ENCODE data around the gene RASAL2.
A peak's percentile ranks its signal among the peaks of the same experiment; 100 is the strongest.
"Not testable (repeated sequence)": the region's sequence is repeated elsewhere in the genome, so short reads cannot be mapped to it uniquely, and the experiment has no call there.

Gene RASAL2

GRCh38 chr1:178120520-178121052 is 26.7 kb downstream of the RASAL2 start:
- not testable (repeated sequence) for DNase-seq

DNA sequence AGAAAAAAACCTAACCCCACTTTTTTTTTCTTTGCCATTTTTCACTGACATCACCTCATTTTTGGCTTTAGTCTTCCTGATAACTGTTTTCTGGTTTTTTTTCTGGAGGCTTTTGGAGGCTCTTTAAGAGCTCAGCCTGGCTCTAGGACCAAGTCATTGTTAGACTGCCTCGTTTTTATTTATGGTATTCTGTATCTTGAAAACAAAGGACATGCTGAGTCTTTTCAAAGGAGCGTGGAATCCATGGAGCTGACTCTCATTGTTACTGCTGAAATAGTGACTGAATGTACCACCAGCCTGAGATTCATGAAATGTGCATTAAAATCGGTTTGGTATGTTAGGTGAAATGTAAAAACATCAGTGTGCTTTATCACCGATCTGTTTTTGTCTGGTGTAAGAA is 28.0 kb downstream of the RASAL2 start:
- DNase-seq, result no peak

GRCh38 chr1:178122283-178122682 is 28.4 kb downstream of the RASAL2 start:
- DNase-seq, result no peak

DNA sequence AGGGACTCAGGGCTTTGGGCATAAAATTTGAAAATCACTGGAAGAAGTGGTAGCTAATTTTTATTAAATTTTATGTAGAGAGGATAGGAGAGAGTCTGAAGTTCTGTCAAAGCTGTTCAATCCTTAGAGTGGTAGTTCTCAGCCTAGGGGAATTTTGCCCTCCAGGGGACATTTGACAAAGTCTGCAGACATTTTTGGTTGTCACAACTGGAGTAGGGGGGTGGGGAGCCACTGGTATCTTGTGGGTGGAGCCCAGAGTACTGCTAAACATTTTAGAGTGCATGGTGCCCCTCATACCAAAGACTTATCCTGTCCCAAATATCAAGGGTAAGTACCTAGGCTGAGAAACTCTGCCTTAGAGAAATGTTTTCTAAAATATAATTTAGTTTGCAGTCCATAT is 30.2 kb downstream of the RASAL2 start:
- no peak for DNase-seq

GRCh38 chr1:178126261-178126660 is 32.4 kb downstream of the RASAL2 start:
- DNase-seq, result no peak

GRCh38 chr1:178126741-178127185 is 32.9 kb downstream of the RASAL2 start:
- DNase-seq, result peak; percentile 14

- DNase-seq, result no peak
These were observed 33.7 kb downstream of the RASAL2 start for GRCh38 chr1:178127482-178128191.

DNA sequence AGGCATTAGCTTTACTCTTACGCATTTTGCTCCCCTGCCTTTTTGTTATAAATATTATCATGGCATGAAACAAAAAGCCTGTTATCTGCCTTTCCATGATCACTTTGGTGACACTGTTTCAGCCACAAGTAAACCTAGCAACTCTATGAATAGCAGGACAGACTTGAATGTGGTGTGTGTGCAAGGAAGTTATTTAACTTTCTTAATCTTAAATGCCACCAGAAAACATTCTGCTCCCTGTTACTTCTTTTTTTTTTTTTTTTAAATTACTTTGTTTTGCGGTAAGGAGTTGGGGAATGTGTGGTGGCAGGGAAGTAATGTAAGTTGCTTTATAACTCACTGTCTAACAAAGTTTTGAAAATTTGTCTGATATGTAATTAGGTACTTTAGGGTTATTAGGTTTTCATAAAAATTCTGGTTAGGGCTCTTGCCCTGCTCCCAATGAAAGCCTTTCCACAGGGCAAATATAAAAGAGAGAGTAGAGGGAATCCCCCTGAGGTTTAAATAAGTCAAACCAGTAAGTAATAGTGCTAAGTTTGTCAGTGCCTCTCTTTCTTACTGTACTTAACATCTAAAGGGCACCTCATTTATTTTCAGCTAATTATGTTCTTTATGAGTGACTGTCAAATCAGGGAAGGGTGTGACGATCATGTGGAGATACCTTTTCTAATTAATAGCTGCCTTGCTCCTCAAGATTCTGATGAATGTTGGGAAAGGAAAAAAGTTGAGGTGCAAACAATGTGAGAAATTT is 39.5 kb downstream of the RASAL2 start:
- peak; percentile 65 for DNase-seq

- peak; percentile 84 for DNase-seq
These were observed 40.2 kb downstream of the RASAL2 start for GRCh38 chr1:178134061-178134460.

DNA sequence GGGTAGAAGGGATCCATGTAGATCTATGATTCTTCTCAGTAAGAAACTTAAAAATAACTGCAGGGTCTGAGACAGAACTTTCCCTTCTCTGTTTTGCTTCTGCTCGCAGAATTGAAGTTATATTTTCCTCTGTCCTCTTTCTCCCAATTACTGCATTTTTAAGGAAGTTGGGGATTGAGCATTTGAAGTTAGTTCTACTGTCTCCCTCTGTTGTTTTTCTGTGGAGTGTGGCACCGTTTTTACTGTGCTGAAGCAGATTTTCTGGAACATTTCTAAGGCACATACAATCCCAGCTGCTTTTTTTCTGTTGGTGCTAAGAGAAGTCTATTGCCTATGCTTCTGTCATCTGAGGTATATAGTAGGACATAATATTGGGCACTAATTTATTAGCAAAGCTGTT is 43.3 kb downstream of the RASAL2 start:
- no peak for DNase-seq

DNA sequence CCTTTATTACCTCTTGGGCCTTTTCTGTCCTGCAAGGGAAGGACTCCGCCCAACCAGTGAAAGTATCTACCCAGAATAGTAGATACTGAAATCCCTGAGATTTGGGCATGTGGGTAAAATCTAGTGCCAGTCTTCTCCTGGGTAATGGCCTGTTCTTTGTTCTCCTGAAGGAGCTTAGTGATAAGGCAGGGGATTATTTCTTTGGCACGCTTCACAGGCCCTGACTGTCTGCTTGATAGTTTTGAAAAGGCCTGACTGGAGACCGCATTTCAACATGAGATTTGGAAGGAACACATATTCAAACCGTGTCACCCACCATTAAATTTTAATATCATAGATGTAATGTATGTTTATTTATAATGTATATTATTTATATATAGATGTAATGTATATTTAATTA is 48.9 kb downstream of the RASAL2 start:
- DNase-seq, result no peak

DNA sequence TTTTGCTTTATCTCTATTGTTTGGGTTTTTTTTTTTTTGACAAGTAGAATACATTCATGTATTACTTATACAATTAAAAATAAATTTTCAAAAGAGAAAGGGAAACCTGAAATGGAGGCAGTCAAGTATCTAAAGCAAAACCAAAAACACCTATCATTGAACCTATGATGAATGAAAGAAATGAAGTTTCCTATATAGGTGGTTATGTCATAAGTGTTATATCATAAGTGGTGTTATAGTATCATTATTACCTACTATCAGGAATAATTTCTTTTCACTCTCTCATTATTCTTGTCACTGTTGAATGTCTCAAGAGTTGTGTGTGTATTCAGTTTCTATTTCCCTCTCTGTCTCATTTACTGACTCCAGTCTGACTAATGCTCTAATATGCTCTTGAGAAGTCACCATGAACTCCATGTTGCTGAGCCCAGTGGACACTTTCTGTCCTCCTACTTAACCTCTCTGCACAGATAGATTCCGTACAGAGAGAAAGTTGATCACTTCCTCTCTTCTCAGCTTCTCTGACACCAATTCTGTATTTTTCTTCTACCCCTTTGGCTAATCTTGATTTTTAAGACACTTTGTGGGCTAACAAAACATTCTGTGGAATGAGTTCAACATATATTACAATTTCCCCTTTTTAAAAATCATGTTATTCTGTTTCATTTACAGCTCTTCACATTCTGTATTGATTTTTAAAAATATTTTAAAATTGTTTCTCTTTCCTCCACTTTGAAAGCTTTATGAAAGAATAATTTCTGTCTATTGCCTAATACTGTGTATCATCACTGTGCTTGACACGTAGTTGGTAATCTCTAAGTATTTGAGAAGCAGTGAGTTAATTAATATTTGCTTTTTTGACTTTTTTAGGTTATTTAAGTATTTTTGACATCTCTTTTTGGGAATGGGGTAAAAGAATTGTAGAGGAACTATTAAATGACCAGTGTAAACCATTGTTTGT is 50.1 kb downstream of the RASAL2 start:
- peak; percentile 19 for DNase-seq

DNA sequence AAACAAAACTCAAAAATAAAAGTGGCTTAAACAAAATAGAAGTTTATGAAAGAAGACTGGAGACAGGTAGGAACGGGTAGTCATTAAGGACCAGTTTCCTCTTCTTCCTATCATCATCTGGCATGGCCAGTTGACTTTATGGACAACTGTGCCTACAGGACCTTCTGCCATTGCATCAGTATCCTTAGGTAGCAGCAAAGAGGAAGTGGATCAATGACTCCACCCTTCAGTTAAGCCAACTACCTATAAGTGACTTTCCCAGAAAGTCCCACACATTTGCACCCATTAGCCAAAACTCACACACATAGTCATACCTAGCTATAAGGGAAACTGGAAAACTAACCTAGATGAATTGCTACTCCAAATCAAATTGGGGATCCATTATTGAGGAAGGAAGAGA is 51.7 kb downstream of the RASAL2 start:
- DNase-seq, result no peak

DNA sequence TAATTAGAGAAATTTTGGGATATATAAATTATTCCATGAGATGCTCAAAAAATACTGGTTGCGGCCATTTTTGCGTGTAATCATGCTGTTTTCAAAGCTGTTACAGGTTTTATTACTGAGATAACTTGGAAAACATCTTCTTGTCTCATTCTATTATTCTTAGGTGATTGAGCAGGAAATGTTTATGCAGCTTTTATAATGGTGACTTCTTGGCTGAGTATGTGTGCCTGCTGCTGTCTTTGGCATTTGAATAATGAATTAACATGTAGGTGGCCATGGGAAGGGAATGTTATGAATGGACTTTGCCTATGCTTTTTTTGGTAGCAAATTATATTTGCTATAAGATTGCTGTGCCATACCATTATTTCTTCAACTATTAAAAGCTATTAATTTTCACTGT is 52.5 kb downstream of the RASAL2 start:
- no peak for DNase-seq

DNA sequence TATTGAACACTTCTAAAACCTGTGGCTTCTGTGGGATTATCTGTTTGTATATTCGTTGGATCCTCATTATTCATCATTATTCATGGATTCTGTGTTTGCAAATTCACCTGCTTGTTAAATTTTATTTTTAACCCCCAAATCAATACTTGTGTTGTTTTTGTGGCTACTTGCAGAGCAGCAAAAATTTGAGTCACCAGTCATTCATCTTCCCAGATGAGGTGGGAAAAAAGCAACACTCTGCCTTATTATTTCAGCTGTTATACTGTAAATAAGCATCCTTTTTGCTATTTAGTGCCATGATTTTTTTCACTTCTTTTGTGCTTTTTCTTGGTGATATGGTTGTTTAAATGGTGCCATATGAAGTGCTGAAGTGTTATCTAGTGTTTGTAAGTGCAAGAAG is 56.7 kb downstream of the RASAL2 start:
- DNase-seq, result no peak

DNA sequence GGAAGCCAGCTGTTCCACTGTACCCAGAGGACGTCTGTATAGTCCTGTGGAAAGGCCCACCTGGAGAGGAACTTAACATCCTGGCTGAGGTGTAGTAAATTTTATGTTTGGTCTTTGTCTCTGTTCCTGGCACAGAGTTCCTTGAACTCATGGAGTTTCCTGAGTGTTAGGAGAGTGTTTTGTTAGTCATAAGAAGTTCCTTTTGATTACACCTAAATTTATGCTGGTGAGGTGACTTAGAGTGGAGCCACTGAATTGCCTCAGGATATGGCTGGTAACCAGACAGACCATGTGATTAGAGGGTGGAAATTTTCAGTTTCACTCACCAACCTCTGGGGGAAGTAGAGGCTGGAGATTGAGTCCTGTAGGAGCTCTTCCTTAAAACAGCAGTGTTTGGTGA is 57.9 kb downstream of the RASAL2 start:
- no peak for DNase-seq

GRCh38 chr1:178155481-178156255 is 61.8 kb downstream of the RASAL2 start:
- DNase-seq, result no peak

GRCh38 chr1:178160736-178161475 is 67.0 kb downstream of the RASAL2 start:
- no peak for DNase-seq

DNA sequence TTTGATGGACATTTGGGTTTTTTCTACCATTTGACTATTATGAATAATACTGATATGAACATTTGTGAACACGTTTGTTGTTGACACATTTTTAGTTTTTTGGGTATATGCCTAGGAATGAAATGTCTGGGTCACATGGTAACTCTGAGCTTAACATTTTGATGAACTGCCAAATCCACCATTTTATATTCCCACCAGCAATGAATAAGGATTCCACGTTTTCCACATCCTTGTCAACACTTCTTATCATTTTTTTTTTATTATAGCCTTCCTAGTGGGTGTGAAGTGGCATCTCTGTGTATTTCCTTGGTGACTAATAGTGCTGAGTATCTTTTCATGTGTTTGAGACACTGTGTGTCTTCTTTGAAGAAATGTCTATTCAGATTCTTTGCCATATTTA is 67.6 kb downstream of the RASAL2 start:
- DNase-seq, result no peak

DNA sequence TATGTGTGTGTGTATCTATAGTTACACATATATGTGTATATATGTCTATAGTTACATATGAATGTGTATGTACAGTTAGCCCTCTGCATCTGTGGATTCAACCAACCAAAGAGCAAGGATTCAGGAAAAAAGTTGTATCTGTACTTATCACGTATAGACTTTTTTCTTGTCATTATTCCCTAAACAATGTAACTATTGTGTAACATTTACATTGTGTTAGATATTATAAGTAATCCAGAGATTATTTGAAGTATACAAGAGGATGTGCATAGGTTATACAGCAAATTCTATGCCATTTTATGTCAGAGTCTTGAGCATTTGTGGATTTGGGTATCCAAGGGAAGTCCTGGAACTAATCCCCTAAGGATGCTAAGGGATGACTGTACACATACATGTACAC is 71.3 kb downstream of the RASAL2 start:
- no peak for DNase-seq

DNA sequence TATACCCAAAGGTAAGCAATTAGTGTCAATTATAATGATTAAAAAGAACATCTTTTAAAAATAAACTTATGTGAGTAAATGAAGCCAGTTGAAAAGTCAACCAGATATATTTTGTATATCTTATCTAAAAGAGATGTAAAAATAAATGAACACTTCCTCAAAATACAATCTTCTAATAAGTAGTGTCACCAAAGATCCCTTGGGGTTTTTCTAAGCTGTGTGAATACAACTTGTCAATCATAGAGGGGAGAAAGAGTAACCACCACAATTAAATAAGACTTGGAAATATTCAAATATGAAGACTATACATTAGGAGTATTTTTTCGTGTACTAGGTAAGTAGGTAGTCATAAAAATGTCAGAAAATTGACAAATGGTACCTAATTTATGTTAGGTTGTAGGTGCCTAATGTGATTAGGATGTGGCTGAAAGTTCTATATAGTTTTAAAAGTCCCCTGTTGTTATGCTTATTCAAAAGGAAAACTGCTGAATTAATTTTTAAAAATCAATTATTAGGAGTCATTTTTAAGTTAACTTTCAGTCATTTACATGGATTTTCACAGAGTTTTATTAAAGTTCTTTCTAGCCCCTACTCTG is 72.6 kb downstream of the RASAL2 start:
- DNase-seq, result no peak
